HepG2 (cell line): Measurements from ENCODE around the gene NOL8. TPM values are rescaled to one million over a fixed set of nuclear protein-coding genes. Genes with fewer than 3 reads are reported as not detected.

Experiments used
- ARID2 ChIP-seq: sonication (generic); formaldehyde crosslinking; IDR thresholded peaks from 2 replicates; pipeline ENCODE4 v1.8.1; 2022; ENCODE audit warnings: mild to moderate bottlenecking, missing genetic modification reagents, borderline replicate concordance
- ARID3A ChIP-seq: IDR thresholded peaks from 2 replicates; pipeline ENCODE4 v1.6.1; 2012; ENCODE audit warnings: low read depth, low read length, improper control_type of control experiment
- ARNT2 ChIP-seq: sonication (generic); formaldehyde crosslinking; IDR thresholded peaks from 2 replicates; pipeline ENCODE4 v1.8.0; 2022; ENCODE audit warnings: mild to moderate bottlenecking, low read depth, missing genetic modification reagents, moderate library complexity
- BRD4 ChIP-seq: sonication (generic); formaldehyde crosslinking; IDR thresholded peaks from 2 replicates; pipeline ENCODE4 v1.4.0; 2020; ENCODE audit warnings: missing genetic modification reagents
- GATA4 ChIP-seq: sonication (generic); IDR thresholded peaks from 2 replicates; pipeline ENCODE4 v1.6.1; 2016; ENCODE audit warnings: antibody characterized with exemption, low read depth, borderline replicate concordance
- IKZF4 ChIP-seq: sonication (generic); formaldehyde crosslinking; IDR thresholded peaks from 2 replicates; pipeline ENCODE4 v1.5.1; 2020; ENCODE audit warnings: borderline replicate concordance, mild to moderate bottlenecking, low read depth, missing genetic modification reagents; ENCODE audit errors: not compliant biosample characterization
- KLF15 ChIP-seq: sonication (generic); formaldehyde crosslinking; IDR thresholded peaks from 2 replicates; pipeline ENCODE4 v1.8.1; 2023; ENCODE audit warnings: borderline replicate concordance, mild to moderate bottlenecking, inconsistent platforms, missing genetic modification reagents, mixed read lengths
- MED8 ChIP-seq: sonication (generic); formaldehyde crosslinking; IDR thresholded peaks from 2 replicates; pipeline ENCODE4 v1.8.1; 2023; ENCODE audit warnings: mild to moderate bottlenecking, missing genetic modification reagents; ENCODE audit not compliant: insufficient replicate concordance
- MXD1 ChIP-seq: sonication (generic); formaldehyde crosslinking; IDR thresholded peaks from 2 replicates; pipeline ENCODE4 v1.4.0; 2020; ENCODE audit warnings: mild to moderate bottlenecking, missing genetic modification reagents
- POLR2A ChIP-seq, 2 experiments: IDR thresholded peaks; 2 replicates each; pipeline ENCODE4 v1.6.1; 2011; ENCODE audit warnings: low read depth in 2 of 2, low read length in 2 of 2, mild to moderate bottlenecking in 1 of 2, moderate library complexity in 1 of 2; ENCODE audit not compliant: insufficient read depth in 1 of 2
- POLR2AphosphoS2 ChIP-seq: IDR thresholded peaks from 2 replicates; pipeline ENCODE4 v1.6.1; 2011; ENCODE audit warnings: low read depth, low read length, improper control_type of control experiment
- POLR2G ChIP-seq: fragments of 200-400 bp; formaldehyde crosslinking; IDR thresholded peaks from 2 replicates; pipeline ENCODE4 v1.6.1; 2018; ENCODE audit warnings: mild to moderate bottlenecking, low read depth, low read length, moderate library complexity
- SNAPC4 ChIP-seq: sonication (generic); formaldehyde crosslinking; IDR thresholded peaks from 2 replicates; pipeline ENCODE4 v1.4.0; 2020; ENCODE audit warnings: mild to moderate bottlenecking, missing genetic modification reagents
- WIZ ChIP-seq: sonication (generic); formaldehyde crosslinking; IDR thresholded peaks from 2 replicates; pipeline ENCODE4 v1.5.1; 2020; ENCODE audit warnings: mild to moderate bottlenecking, missing genetic modification reagents
- ZNF276 ChIP-seq: sonication (generic); formaldehyde crosslinking; IDR thresholded peaks from 2 replicates; pipeline ENCODE4 v1.4.0; 2020; ENCODE audit warnings: mild to moderate bottlenecking, low read depth, missing genetic modification reagents
- ZNF30 ChIP-seq: sonication (generic); formaldehyde crosslinking; IDR thresholded peaks from 2 replicates; pipeline ENCODE4 v1.5.0; 2020; ENCODE audit warnings: mild to moderate bottlenecking, missing genetic modification reagents
- ZNF333 ChIP-seq: sonication (generic); formaldehyde crosslinking; IDR thresholded peaks from 2 replicates; pipeline ENCODE4 v1.4.0; 2020; ENCODE audit warnings: mild to moderate bottlenecking, missing genetic modification reagents, borderline replicate concordance
- ZNF615 ChIP-seq: sonication (generic); formaldehyde crosslinking; IDR thresholded peaks from 2 replicates; pipeline ENCODE4 v1.5.0; 2020; ENCODE audit warnings: mild to moderate bottlenecking, missing genetic modification reagents, borderline replicate concordance
- ZNF660 ChIP-seq: sonication (generic); formaldehyde crosslinking; IDR thresholded peaks from 2 replicates; pipeline ENCODE4 v1.5.1; 2020; ENCODE audit warnings: mild to moderate bottlenecking, low read depth, missing genetic modification reagents, borderline replicate concordance
- polyA plus RNA-seq, 8 experiments: library from polyadenylated mRNA; depleted of rRNA in 3 of 8; stranded (reverse) in 7 of 8; unstranded in 1 of 8; fragments of >200 nt; fragmentation: Illumina TruSeq in 4 of 8; extraction: Trizol in 4 of 8; gene quantifications; 2 replicates each; pipeline versions ENCODE4 v1.2.1 to v1.2.3, GENCODE V29; 2011 to 2016; ENCODE audit warnings: low read depth in 4 of 8, missing spikeins in 1 of 8, mixed read lengths in 1 of 8; ENCODE audit not compliant: insufficient read depth in 1 of 8
- total RNA-seq, 5 experiments: library from RNA; depleted of rRNA; stranded (reverse); fragments of >200 nt; fragmentation: Illumina TruSeq; extraction: Trizol; gene quantifications; 2 replicates each; pipeline ENCODE4 v1.2.3, GENCODE V29; 2016; ENCODE audit warnings: low read depth in 1 of 5

Gene NOL8
- total and polyA plus RNA-seq, 2 of the 13 experiments (the other 11 are each of a cell fraction or from before 2014, with no cell fraction given): 12.8 to 36.3 TPM

GRCh38 chr9:92254381-92255337 lies 70.5 kb downstream of the NOL8 start (continued):
- TF ChIP-seq SNAPC4 (no peak), WIZ (no peak), IKZF4 (CRISPR knock-in tag) (no peak), BRD4 (CRISPR knock-in tag) (no peak), ZNF615 (no peak), POLR2AphosphoS2 (0 out of 2 replicates have a peak, but pooled peaks have one; percentile 59), KLF15 (CRISPR knock-in tag) (no peak), MXD1 (CRISPR knock-in tag) (no peak), ZNF333 (no peak), ZNF660 (CRISPR knock-in tag) (no peak), GATA4 (no peak), POLR2G (peak; percentile 42; the same call in 1 of the 2 replicates), ARID3A (no peak), ARNT2 (CRISPR knock-in tag) (no peak), POLR2A (IDR thresholded peaks at IDR 0.05; ENCODE audit: insufficient read depth in 1 of 2, low read depth in 2 of 2, low read length in 2 of 2) (no peak), MED8 (CRISPR knock-in tag) (no peak), ZNF30 (CRISPR knock-in tag) (no peak), ZNF276 (CRISPR knock-in tag) (no peak), ARID2 (no peak)
